GM18526 (cell line): ENCODE results near the gene RETNLB.

Experiments
- POLR2A ChIP-seq: IDR thresholded peaks from 3 replicates; pipeline ENCODE4 v1.6.1; 2011; ENCODE audit not compliant: insufficient read length; ENCODE audit errors: extremely low read depth

The RETNLB gene, protein sequence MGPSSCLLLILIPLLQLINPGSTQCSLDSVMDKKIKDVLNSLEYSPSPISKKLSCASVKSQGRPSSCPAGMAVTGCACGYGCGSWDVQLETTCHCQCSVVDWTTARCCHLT

DNA sequence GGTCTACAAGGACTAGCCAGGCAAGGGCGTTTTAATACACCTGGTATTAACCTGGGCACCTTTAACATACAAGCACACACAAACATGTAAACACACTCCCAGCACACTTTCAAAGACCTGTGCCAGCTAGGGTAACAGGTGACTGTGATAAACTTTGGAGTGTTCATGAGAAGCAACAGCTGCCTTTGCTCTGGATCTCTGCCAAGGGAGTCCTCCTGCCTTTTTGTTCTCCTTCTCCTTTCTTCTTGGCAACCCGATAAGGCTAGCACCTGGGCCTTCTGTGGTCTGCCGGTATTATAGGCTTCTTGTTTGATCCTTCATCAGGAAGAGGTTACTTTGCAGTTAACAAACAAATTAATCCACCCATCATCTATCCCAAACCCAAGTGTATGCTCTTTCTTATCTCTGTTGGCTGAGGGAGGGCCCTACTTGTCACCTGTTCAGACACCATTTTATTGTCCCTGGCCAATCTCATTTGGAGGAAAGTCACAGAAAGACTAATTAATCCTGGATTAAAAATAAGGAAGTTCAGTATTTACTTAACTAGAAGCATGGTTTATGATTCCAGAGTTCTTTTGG is at the start of gene RETNLB:
Gene RETNLB, minus strand, starts transcription at position 7 of the 579 bp plus-strand sequence. CDS start 225 bp downstream, outside the sequence.
- TF ChIP-seq POLR2A: no peak

DNA sequence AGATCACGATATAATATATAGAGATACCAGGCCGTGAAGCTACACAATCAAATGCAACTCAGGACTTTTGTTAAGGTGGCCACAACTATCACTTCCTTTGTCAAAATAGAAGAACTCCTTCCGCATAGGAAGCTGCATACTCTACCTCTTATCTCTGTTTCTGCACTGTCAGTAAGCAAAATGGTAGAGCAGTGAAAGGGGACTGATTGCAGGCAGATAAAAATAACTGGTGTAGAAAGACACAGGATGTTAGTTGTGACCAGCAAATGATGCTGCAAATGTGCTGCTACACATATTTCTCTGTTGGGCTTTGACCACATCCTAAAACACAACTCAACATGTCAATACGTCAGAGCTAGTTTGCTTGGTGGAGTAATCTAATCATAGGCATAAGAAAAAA is 49.1 kb upstream of the RETNLB start:
- no peak for TF ChIP-seq POLR2A

DNA sequence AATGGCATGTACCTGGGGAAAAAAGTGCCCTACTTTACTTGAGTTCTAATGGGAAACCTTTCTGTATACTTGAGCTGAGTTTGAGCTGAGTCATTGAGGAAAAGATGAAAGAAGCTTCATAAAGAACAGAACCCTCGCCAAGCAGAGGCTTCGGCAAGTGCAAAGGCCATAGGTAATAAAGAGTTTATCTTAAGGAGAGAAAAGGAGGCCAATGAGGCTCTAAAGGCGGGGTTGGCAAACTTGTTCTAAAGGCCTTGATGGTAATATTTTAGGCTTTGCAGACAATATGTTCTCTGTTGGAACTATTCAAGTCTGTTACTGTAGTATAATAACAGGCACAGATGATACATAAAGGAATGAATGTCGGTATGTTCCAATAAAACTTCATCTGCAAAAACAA is 47.8 kb upstream of the RETNLB start:
- TF ChIP-seq POLR2A: no peak

DNA sequence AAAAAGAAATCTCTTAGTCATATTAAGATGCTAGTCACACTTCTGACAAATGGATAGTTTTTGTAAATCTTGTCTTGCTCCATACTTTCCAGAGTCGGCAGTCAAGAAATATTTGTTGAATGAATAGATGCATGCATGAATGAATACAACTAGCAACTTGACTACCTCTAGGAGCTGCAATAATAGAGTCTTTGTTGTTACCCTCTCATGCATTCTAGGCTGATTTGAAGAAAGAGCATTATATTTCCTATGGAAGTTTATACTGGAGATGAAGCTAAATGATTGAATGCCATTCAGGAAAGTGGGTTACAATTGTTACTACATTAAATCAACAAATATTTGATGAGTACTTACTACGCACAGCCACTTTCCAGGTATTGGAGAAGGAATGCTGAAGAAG is 47.2 kb upstream of the RETNLB start:
- no peak for TF ChIP-seq POLR2A

DNA sequence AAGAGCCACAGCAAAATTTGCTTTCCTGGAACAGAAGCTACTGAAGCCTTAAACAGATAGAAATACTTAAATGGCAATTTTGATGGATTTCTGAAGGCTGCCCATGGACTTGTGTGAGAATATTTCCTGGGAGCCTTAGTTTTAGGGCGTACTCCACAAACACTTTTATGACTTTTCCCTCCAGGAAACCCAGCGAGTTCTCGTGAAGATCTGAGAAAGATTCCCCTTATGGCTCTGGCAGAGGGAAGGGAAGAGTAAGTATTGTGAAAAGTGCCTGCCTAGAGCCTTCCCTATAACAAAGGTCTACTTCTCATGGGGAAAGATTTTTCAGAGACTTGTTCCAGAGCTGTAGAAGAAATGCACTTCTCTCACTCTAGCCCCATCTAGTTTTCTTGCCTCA is 34.3 kb upstream of the RETNLB start:
- TF ChIP-seq POLR2A: no peak

DNA sequence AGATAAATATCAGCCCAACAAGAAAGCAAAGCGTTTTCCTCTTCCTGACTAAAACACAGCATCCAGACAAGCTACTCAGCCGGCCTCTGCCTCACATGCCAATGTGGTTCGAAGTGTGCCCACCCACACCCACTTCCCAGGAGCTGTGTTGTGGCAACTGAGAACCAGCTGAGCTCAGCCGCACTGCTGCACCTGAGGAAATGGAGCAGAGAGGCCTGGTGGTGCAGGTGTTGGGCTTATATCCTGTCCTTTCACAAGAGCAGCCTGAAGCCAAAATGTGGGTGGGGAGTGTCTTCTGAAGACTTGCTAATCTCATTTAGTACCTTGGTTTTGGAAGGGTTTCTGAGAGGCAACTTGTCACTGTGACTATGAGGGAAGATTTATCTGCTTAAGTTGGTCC is 23.0 kb upstream of the RETNLB start:
- no peak for TF ChIP-seq POLR2A

DNA sequence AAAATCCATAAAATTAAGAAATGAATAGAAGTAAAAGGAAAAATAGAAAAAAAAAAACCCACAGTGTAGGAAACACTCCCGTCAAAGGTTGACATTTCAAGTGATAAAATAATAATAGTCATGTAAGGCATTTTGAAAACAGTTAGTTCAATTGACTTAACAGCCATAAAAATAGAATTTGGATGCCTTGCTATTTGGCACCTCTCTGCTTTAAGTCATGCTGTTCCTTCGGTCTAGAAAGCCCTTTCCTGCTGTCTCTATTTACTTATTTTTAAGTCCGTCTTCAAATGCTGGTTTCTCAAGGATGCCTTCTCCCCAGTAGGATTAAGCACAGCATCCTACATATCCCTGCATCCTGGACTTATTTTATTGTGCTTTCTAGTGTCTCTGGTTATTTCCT is 22.3 kb upstream of the RETNLB start:
- no peak for TF ChIP-seq POLR2A

DNA sequence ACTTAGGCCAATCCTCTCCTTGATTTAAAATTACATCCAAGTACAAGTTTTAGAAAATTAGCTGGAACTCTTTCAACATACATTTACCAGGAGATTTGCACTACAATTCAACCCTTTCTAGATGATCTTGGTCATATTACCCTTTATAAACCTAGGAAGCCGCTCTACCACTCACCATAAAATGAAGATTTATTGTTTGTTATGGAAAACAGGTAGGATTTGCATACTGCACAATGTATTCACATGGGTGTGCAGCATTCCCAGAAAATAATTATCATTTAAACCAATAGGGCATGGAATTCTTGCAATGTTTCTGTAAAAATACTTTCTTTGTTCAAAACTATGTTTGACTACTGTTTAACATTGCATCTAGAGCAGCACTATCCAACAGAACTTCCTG is 18.4 kb upstream of the RETNLB start:
- no peak for TF ChIP-seq POLR2A

DNA sequence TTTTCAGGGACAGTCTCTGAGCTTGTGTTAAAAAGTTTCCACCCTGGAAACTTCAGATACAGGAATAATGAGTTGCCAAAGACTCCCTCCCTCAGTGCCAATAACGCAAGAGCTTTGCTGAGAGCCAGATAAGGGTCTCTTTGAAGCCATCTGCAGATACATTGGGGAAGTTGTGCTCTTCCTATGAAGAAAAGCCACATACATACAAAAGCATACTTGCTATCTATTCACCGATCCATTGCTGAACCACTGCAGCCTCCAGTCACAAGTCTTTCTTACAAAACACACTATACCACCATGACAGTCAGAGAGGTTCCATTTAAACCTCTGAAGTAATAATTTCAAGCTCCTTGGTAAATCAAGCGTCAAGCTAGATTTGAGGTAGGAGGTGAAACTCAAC is 10.0 kb upstream of the RETNLB start:
- no peak for TF ChIP-seq POLR2A

DNA sequence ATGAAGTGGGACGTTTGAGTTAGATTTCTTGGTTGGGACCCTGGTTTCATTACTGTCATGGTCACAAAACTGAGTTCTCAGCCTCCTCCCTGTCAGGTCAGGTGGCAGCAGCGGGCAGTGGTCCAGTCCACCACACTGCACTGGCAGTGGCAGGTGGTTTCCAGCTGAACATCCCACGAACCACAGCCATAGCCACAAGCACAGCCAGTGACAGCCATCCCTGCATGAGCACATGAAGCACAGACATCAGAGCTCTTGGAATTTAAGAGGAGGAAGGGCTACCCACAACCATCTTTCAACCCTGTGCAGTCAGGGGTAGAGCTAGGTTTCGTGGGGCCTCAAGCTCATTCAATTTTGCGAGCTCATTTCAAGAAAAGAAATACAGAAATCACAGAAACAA is 1.5 kb downstream of the RETNLB start:
- no peak for TF ChIP-seq POLR2A

DNA sequence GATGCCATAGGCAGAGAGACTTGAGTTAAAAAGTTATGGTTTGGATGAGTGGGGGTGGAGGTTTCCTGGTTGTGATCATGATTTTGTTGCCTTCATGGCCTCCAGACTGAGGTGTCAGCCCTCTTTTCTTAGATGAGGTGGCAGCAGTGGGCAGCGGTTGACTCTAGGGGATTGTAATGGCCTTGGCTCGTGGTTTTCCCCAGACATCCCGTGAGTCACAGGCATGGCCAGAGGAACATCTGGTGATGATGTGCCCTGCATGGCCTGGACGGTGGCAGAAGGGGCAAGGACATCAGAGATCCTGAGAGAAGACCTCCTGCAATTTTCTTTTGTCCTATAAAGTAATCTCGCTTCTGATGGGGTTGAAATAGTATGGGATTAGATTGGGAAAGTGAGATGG is 12.4 kb downstream of the RETNLB start:
- TF ChIP-seq POLR2A: no peak

DNA sequence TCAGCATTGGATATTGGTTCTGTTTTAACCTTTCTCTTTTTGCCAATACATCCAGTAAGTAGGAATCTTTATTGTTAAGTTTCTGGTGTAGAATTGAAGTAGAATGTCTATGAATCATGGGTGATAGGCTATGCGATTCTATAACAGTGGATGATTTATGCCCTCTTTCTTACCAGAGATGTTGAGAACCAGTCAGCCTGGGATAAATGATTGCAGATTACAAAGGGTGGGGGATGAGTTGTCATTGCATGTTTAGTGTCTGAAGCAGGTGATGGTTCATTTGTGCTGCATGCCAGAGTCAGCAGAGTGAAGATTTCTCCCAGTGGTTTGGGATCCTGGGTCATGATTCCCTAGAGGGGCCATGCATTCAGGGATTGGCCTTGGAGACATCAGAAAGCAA is 14.3 kb downstream of the RETNLB start:
- TF ChIP-seq POLR2A: no peak

DNA sequence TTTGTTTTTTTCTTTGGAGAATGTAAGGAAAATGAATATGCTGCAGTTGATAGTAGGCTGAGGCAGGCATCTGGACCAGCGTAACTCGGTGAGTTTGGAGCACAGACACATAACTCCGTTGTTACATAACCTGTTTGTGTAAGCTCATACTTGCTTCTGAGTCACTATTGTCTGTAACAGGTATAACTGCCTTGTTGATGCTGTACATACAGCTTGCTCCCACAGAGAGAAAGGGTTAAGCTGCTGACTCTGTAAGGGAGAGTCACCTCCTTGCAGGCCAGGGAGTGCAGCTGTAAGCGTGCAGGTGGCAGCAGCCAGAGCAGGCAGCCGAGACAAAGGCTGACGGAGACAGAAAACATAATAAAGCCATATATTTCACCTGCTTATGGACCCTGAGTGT is 20.4 kb downstream of the RETNLB start:
- no peak for TF ChIP-seq POLR2A

DNA sequence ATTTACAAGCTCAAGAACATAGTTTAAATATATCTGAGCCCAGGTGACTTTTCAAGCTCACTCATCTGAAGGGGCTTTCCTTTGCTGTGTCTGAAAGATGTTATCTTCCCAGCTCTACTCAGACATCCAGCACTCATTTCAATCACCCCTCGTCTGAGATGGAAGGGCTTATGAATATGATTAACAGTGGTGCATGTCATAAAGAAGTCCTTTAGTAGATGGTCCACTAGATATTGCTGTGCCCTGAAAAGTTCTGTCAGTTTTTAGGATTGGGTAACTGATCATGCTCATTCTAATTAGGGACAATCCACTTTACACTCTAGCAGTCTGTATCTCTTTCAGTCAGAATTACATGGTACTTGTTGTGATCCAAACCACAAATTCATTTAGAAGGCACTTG is 28.3 kb downstream of the RETNLB start:
- TF ChIP-seq POLR2A: no peak

DNA sequence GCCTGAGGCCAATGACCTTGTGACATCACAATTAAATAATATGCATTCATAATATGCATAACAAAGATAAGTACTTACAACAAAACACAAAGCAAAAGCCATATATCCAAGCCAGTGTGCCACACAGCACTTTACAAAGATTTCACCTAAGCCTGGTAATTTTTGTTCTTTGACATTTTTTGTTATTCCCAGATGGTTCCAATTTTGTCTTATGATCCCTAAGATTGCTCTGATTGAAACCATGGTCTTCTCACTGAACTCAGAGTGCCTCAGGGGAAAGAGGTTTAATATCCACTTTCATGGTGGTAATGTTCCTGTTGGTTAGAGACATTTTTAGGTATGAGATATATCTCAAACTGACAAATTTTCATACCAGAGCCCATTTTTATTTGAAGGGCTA is 29.1 kb downstream of the RETNLB start:
- TF ChIP-seq POLR2A: no peak

DNA sequence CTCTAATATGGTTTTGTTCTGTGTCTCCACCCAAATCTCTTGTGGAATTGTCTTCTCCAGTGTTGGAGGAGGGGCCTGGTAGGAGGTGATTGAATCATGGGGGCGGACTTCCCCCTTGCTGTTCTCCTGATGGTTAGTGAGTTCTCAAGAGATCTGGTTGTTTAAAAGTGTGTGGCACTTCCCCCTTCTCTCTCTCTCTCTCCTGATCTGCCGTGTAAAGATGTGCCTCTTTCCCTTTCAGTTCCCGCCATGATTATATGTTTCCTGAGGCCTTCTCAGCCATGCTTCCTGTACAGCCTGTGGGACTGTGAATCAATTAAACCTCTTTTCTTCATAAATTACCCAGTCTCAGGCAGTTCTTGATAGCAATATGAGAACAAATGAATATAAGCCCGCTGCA is 33.1 kb downstream of the RETNLB start:
- no peak for TF ChIP-seq POLR2A

DNA sequence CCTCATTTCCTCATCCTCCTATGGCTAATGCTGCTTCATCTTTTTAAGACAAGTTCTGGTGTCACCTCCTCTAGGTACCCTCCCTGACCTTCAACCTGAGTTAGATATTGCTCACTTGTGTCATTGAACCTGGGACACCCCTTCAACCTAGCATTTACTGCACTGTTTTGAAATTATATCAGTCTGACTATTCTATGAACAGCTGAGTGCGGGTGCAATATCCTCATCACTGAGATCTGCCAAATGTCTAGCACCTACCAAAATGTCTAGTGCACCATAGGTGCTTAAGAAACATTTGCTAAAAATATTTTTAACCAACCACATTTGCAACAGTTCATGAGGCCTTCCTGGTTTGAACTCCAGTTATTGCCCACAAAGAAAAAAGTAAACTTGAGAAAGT is 34.5 kb downstream of the RETNLB start:
- no peak for TF ChIP-seq POLR2A
